Peyer's patch (tissue), 4 donors: ENCODE data around the gene GATM. TPM values are rescaled to one million over a fixed set of nuclear protein-coding genes. Genes with fewer than 3 reads are reported as not detected.
A peak's percentile ranks its signal among the peaks of the same experiment; 100 is the strongest.
"Not testable (repeated sequence)": the region's sequence is repeated elsewhere in the genome, so short reads cannot be mapped to it uniquely, and the experiment has no call there.

Source experiments
- DNase-seq, 3 donors: peaks; one replicate each; pipeline ENCODE4 v3.0.0-alpha.2; 2017 to 2019
- H3K27ac ChIP-seq, 4 donors: fragments of 200-600 bp; sonication (generic); one replicate each; pipeline ENCODE4 v1.5.1; 2016 to 2019
- H3K27me3 ChIP-seq, 2 donors: fragments of 200-600 bp; sonication (generic); one replicate each; pipeline ENCODE4 v1.5.1; 2019
- H3K36me3 ChIP-seq, 3 donors: fragments of 200-600 bp; sonication (generic); one replicate each; pipeline ENCODE4 v1.5.1; 2016 to 2019
- H3K4me1 ChIP-seq, 4 donors: fragments of 200-600 bp; sonication (generic); one replicate each; pipeline ENCODE4 v1.5.1; 2016 to 2019
- H3K4me3 ChIP-seq, 4 donors: fragments of 200-600 bp; sonication (generic); 1 replicate in 3 of 4; 2 replicates in 1 of 4; pipeline ENCODE4 v1.5.1; 2016 to 2019; ENCODE audit warnings: mild to moderate bottlenecking in 1 of 4
- H3K9me3 ChIP-seq, 4 donors: fragments of 200-600 bp; sonication (generic); one replicate each; pipeline ENCODE4 v1.5.1; 2016 to 2019; ENCODE audit warnings: mild to moderate bottlenecking in 1 of 4
- POLR2A ChIP-seq, 2 donors: fragments of 450-650 bp; IDR thresholded peaks; one replicate each; pipeline ENCODE4 v1.5.1; 2017; ENCODE audit warnings: antibody characterized with exemption in 2 of 2, mild to moderate bottlenecking in 2 of 2, moderate library complexity in 2 of 2
- total RNA-seq, 4 donors: library from RNA; depleted of rRNA; stranded (reverse); fragments of >200 nt; gene quantifications; one replicate each; pipeline ENCODE4 v1.1.0, GENCODE V29; 2016
- TF ChIP-seq, protein P1 (sequence below), 6 experiments: fragments of 450-650 bp in 4 of 6; fragments of 200-600 bp in 2 of 6; sonication (generic) in 1 of 6; IDR thresholded peaks; one replicate each; pipeline ENCODE4 v1.5.1; 2017 to 2019; ENCODE audit warnings: antibody characterized with exemption in 6 of 6, mild to moderate bottlenecking in 3 of 6, moderate library complexity in 1 of 6

GATM gene
- total RNA-seq, 4 donors from 2014 or later, result 112 to 196 (median 168) TPM

DNA sequence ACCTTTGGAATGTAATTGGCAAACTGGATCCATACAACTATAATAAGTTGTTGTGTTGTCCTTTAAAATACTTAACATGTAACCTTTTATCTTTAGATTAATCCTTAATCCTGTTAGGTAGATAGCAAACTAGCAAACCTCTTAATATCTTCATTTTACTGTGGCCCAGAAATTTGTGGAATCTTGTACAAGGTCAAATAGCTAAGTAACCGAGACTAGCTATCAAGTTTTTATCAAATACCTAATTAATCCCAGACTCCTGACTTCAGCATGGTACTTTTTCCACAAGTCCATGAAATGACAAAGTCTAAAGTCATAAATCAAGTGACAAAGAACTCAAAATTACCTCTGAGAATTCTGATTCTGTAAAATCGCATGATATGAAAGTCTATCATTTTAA is 4.4 kb downstream of the GATM start:
- no peak for TF ChIP-seq POLR2A (IDR thresholded peaks at IDR 0.05)
- TF ChIP-seq, protein P1, sequence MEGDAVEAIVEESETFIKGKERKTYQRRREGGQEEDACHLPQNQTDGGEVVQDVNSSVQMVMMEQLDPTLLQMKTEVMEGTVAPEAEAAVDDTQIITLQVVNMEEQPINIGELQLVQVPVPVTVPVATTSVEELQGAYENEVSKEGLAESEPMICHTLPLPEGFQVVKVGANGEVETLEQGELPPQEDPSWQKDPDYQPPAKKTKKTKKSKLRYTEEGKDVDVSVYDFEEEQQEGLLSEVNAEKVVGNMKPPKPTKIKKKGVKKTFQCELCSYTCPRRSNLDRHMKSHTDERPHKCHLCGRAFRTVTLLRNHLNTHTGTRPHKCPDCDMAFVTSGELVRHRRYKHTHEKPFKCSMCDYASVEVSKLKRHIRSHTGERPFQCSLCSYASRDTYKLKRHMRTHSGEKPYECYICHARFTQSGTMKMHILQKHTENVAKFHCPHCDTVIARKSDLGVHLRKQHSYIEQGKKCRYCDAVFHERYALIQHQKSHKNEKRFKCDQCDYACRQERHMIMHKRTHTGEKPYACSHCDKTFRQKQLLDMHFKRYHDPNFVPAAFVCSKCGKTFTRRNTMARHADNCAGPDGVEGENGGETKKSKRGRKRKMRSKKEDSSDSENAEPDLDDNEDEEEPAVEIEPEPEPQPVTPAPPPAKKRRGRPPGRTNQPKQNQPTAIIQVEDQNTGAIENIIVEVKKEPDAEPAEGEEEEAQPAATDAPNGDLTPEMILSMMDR (IDR thresholded peaks at IDR 0.05), result no peak
- H3K4me3 ChIP-seq, result no peak overlapping the region

DNA sequence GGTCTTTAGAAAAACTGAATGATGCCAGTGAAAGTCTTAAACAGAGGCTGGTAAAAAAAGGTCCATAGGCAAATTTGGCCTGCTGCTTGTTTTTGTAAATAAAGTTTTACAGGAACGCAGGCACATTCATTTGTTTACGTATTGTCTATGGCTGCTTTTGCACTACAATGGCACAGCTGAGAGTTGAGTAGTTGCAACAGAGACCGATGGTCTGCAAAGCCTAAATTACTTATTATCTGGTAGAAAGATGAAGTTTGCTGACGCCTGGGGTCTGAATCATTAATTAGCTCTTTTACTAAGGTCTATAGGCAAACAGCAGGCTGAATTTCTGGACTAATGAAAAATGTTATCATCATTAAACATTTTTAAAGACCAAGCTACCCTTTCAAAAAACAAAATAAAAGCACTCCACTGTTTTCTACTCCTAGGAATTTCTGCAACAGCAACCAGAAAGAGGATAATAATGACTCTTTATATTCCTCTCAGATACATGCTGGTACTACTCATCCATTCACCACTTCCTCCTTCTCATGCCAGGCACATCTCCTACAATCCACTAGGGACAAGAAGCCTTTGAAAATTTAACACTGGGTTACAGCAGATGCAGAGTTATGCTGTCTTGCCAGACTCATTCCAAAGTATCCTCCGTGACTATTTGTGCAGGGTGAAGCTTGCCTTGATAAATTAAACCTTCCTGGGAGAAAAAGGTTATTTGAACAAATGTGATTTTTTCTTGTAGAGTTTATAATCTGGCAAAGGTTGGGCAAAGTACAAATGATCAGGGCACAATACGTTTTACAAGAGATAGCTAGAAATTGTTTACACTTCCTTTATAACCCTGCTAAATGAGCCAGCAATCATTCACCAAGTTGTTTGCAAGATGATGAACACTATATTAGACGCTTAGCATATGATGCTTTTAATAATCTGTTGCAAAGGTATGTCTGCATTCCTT is 6.0 kb downstream of the GATM start:
- Histone ChIP-seq H3K9me3 (no peaks in the 10 kb centered on the region), H3K27ac (peak overlapping the region in 2 of 4 donors; percentile 15 to 37), H3K4me1 (peaks cover 0 to 33% (median 3%) of the 10 kb centered on the region in 4 donors), H3K36me3 (peaks cover 0 to 22% (median 0%) of the 10 kb centered on the region in 3 donors), H3K4me3 (no peak overlapping the region), H3K27me3 (no peaks in the 10 kb centered on the region)
- no peak for DNase-seq
- TF ChIP-seq, protein P1 (IDR thresholded peaks at IDR 0.05), result peak in 3 of 6 experiments; percentile 70 to 81 (median 77)
- TF ChIP-seq POLR2A (IDR thresholded peaks at IDR 0.05), result no peak

More for the DNA sequence above, 4.4 kb downstream of the GATM start:
- DNase-seq, result no peak
- Histone ChIP-seq H3K4me1 (peaks cover 0 to 48% (median 3%) of the 10 kb centered on the region in 4 donors), H3K27ac (no peak overlapping the region), H3K9me3 (no peaks in the 10 kb centered on the region), H3K27me3 (no peaks in the 10 kb centered on the region), H3K36me3 (peaks cover 0 to 9% (median 0%) of the 10 kb centered on the region in 3 donors)

DNA sequence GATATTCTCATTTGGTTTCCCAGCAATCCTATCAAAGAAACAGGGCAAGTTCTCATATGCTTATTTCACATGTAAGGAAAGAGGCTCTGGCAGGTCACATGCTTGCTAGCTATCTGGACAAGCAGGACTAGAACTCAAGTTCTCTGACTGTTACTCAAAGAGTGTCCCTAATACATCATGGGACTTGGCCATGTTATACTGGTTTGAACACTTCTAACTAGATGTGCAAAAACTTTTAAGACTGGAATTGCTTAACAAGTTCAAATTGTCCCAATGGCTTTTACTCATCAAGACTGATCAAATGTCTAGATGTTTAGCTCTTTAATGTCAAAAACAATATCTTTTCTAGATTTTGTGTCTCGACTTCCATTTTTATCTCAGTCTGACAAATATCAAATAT is 6.8 kb downstream of the GATM start:
- TF ChIP-seq POLR2A (IDR thresholded peaks at IDR 0.05), result no peak
- TF ChIP-seq, protein P1 (IDR thresholded peaks at IDR 0.05), result no peak
- H3K4me3 ChIP-seq, result no peak overlapping the region
- H3K27ac ChIP-seq, result peak overlapping the region in 1 of 4 donors; percentile 37

DNA sequence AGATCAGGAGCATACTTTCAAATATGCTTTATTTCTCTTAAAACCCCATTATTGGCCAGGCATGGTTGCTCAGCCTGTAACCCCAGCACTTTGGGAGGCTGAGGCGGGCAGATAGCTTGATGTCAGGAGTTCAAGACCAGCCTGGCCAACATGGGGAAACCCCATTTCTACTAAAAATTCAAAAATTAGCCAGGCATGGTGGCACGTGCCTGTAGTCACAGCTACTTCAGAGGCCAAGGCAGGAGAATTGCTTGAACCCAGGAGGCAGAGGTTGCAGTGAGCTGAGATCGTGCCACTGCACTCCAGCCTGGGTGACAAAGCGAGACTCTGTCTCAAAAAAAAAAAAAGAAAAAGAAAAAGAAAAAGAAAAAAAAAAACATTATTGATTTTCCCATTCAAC is 8.3 kb downstream of the GATM start:
- H3K9me3 ChIP-seq, H3K27me3 ChIP-seq, H3K27ac ChIP-seq, DNase-seq, H3K4me3 ChIP-seq: not testable (repeated sequence)
- Histone ChIP-seq H3K36me3 (peaks cover 0 to 42% (median 0%) of the 10 kb centered on the region in 3 donors), H3K4me1 (peaks cover 0 to 17% (median 1%) of the 10 kb centered on the region in 4 donors)

More for the DNA sequence above, 6.8 kb downstream of the GATM start:
- Histone ChIP-seq H3K9me3 (no peaks in the 10 kb centered on the region), H3K36me3 (peaks cover 0 to 29% (median 0%) of the 10 kb centered on the region in 3 donors), H3K27me3 (no peaks in the 10 kb centered on the region), H3K4me1 (peaks cover 0 to 27% (median 1%) of the 10 kb centered on the region in 4 donors)
- DNase-seq, result no peak

DNA sequence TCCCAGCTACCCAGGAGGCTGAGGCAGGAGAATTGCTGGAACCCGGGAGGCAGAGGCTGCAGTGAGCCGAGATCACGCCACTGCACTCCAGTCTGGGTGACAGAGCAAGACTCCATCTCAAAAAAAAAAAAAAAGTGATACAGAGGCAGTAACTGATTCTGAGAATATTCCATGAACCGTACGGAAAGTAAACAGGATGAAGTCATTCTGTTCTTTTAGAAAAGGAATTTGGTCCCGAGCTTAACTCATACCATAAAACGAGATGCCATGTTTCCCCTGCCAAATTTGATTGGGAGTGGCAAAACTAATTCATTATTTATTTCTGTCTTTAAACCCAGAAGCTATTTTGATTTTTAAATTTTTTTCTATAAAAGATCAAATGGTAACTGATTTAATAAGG is 11.1 kb downstream of the GATM start:
- H3K27me3 ChIP-seq, DNase-seq, H3K4me1 ChIP-seq, H3K27ac ChIP-seq, H3K9me3 ChIP-seq, H3K4me3 ChIP-seq: not testable (repeated sequence)
- peaks cover 0 to 66% (median 0%) of the 10 kb centered on the region in 3 donors for H3K36me3 ChIP-seq

DNA sequence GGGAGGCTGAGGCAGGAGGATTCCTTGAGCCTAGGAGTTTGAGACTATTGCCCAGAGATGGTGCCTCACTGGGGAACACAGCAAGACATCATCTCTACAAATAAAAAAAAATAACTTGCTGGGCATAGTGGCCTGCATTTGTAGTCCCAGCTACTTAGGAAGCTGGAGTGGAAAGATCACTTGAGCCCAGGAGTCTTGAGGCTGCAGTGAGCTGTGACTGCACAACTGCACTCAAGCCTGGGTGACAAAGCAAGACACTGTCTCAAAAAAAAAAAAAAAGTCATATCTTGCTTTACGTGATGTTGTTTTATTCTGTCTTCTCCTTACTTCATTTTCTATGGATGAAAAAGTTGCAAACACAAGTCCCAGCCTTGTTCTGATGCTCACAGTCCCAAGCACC is 14.1 kb downstream of the GATM start:
- TF ChIP-seq POLR2A (IDR thresholded peaks at IDR 0.05), result no peak
- TF ChIP-seq, protein P1 (IDR thresholded peaks at IDR 0.05), result no peak
- Histone ChIP-seq H3K4me3 (no peak overlapping the region), H3K4me1 (no peaks in the 10 kb centered on the region), H3K9me3 (no peaks in the 10 kb centered on the region), H3K27ac (no peak overlapping the region), H3K27me3 (no peaks in the 10 kb centered on the region), H3K36me3 (peaks cover 0 to 76% (median 0%) of the 10 kb centered on the region in 3 donors)
- no peak for DNase-seq
